Measurements from ENCODE around the gene VCP.

VCP gene

DNA sequence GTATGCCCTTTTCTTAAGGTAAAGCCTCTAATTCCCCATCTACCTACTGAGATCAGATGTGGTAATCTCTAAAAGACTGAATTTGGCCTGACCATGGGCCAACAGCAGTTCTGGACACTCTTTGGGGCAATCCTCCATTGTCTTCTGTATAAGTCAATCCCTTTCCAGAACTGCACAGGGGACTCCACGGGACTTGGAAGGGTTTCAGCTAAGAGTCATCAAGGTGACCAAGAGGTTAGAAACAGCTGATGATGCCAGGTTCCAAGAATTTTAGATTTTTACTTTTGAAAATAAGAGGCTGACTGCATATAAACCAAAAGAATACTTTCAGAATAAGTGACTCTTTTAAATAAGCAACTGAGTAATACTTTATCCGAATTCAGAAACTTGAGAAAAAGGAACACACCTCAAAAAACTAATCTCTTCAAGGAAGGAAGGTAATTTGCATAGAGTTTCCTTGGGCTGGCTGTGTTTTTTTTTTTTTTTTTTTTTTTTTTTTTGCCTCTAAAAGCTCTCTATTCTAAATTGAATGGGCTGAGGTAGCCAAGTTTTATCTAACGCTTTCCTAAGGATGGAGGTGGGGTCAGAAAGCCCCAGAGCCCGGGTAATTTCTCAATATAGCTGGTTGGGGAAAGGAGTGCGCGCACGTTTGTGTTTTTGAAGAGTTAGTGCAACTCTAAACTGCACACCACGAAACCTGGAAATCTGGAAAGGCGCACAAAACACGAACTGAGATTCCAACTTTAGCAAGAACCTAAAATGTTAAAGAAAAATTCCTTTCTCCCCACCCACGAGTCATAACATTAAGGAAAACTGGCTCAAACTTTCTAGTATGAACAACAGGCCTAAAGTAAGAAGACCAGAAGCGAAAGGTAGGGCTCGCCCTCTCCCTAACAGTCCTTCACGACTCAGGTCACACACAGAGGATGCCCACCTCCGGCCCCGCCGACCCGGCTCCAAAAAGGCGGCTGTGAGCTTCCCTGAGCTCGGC lies 1.3 kb downstream of the VCP start:
- H3K27ac ChIP-seq = peak overlapping the region; percentile 99
- no peak for TF ChIP-seq CTCF (conservative IDR thresholded peaks at IDR 0.05; ENCODE audit: low read depth)
- ChIA-PET POLR2A (ENCODE audit: low non-redundant PET) (interaction anchor here (0.6 to 1.5 kb wide), 3 partner anchors 43 to 361 kb away, joined by 3 to 7 read pairs (median 4); partner anchors contain the start of genes ATOSB and CCL21), CTCF (interaction anchor here (0.6 to 2.0 kb wide), 3 partner anchors 10 to 410 kb away, joined by 3 to 8 read pairs (median 4); partner anchors contain the start of gene PIGO)
- DNase-seq (ENCODE audit: low spot score) = peak; percentile 36

DNA sequence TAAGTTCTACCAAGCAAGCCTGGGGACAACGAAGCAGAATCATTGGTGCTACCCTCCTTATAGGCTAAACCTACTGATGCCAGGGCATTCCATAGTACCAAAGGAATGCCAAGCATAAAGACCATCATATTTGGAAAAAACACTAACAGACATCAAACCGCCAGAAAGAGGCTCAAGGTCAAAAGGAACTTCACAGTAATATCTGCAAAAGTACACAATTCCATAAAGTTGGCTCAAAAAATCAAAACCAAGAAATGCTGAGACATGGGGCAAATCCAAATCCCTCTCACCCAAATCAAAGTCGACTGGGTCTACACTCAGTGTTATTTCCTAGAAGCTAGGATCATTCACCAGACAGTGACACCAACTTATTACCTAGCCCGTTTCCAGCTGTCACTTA lies 3.4 kb downstream of the VCP start:
- POLR2A ChIA-PET (ENCODE audit: low non-redundant PET) = interaction anchor here (0.6 kb wide), 1 partner anchor 649 kb away, joined by 5 read pairs; no protein-coding TSS in a partner anchor
- no peak for DNase-seq (ENCODE audit: low spot score)
- CTCF ChIA-PET = no interaction called here
- TF ChIP-seq CTCF (conservative IDR thresholded peaks at IDR 0.05; ENCODE audit: low read depth) = no peak
- H3K27ac ChIP-seq = no peak overlapping the region

DNA sequence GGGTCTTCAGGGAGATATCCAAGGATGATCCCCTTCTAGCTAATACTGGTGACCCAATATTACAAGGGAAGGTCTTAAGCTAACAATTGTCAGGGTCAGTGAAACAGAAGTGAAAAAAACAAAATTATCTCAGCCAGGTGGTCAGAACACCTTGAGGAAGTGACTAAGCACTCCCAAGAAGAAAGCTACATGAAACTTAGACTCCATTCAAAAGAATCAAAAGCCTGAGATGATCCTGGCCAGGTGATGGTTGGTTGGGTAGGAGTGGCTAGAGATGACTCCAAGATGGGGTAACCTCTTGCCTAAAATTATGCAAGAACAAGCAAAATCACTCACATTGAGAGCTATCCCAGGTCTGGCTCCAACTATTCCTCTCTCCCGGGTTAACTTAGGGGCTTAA lies 5.4 kb downstream of the VCP start:
- no peak for TF ChIP-seq CTCF (conservative IDR thresholded peaks at IDR 0.05; ENCODE audit: low read depth)
- ChIA-PET CTCF (interaction anchor here (1.8 kb wide), 1 partner anchor 15 kb away, joined by 8 read pairs; no protein-coding TSS in a partner anchor), POLR2A (ENCODE audit: low non-redundant PET) (interaction anchor here (0.6 to 0.7 kb wide), 2 partner anchors 69 to 77 kb away, joined by 4 read pairs; partner anchors contain the start of gene DNAJB5)
- no peak for DNase-seq (ENCODE audit: low spot score)
- no peak overlapping the region for H3K27ac ChIP-seq

DNA sequence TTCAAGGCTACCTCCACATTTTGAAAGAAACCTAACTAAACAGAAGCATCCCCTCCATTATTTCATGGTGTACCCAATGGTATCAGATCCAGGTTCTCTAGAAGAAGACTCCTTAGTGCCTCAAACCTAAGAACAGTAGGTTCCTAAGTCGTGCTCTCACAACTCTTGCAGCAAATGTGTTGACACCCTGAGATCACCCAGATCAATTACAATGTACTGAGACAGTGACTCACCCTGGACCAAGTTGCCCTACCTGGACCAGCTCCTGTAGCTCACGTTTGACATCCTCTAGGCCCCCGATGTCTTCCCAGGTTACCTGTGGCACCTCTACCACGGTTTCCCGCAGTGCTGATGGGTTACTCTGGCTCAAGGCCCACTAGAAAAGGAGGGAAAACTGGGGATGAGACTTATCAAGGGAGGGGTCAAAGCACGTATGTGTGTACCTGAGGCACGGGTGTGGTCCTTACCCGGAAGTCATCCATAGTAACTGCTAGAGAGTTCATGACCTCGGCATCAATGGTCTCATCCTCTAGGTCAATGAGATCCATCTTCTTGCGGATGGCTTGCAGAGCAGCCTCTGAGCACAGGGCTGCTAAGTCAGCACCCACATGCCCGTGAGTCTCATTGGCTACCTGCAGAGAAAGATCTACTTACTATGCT lies 11.7 kb downstream of the VCP start:
- POLR2A ChIA-PET (ENCODE audit: low non-redundant PET) = no interaction called here
- CTCF ChIA-PET = interaction anchor here (0.6 kb wide), 2 partner anchors 9 to 10 kb away, joined by 3 to 4 read pairs; no protein-coding TSS in a partner anchor
- no peak for TF ChIP-seq CTCF (conservative IDR thresholded peaks at IDR 0.05; ENCODE audit: low read depth)
- DNase-seq (ENCODE audit: low spot score) = no peak
- no peak overlapping the region for H3K27ac ChIP-seq

- ChIA-PET CTCF (no interaction called here), POLR2A (ENCODE audit: low non-redundant PET) (no interaction called here)
- no peak for DNase-seq (ENCODE audit: low spot score)
- H3K27ac ChIP-seq = no peak overlapping the region
- no peak for TF ChIP-seq CTCF (conservative IDR thresholded peaks at IDR 0.05; ENCODE audit: low read depth)
Observed at GRCh38 chr9:35059438-35059837, 13.0 kb downstream of the VCP start.

GRCh38 chr9:35057271-35057620 lies 15.2 kb downstream of the VCP start:
- POLR2A ChIA-PET (ENCODE audit: low non-redundant PET) = no interaction called here
- TF ChIP-seq CTCF (conservative IDR thresholded peaks at IDR 0.05; ENCODE audit: low read depth) = no peak
- CTCF ChIA-PET = no interaction called here
- no peak for DNase-seq (ENCODE audit: low spot score)
- peak overlapping the region; percentile 7; the same call in 1 of the 2 replicates for H3K27ac ChIP-seq
